ENCODE measurements around the gene CHMP2A. TPM values are rescaled to one million over a fixed set of nuclear protein-coding genes. Genes with fewer than 3 reads are reported as not detected.

CHMP2A gene
- total and polyA plus RNA-seq, 2 of the 8 experiments (the other 6 are each of a cell fraction or from before 2014, with no cell fraction given) = 70.0 to 132 TPM

DNA sequence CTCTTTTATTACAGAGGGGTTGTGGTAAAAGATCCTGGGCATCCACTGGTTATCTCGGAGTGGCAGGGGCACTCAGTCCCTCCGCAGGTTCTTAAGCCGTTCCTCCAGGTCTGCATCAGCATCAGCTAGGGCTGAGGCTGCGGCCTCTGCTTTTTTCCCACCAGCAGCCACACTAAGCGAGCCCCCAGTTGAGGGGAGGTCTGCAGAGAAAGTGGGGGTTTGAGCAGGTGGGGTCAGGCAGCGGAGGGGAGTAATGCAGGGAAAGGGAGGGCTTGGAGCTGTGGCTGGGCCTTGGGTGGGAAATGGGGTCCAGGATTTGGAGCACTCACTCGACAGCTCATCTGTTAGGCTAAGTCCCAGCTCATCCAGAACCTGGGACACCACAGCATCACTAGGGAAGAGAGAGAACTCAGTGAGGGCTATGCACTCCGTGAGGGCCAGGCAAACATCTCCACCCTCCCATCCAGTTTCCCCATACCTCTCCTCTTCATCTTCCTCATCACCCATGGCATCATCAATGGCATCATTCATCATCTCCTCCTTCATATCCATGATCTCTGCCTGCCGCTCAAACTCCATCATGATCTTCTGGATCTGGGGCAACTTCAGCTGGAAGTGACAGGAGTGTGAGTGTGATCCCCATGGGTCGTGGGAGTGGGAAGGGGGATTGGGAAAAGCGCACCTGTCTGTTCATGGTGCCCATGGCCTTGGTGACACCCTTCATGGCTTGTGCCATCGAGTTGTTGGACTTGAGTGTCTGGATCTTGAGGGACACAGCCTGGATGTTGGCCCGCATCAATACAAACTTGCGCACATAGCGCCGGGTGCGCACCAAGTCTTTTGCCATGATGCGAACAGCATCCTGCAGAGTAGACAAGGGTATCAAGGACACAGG lies 3.1 kb downstream of the CHMP2A start:
- Histone ChIP-seq H2BK120ac (replicated peaks; ENCODE audit: low read depth, low read length) (no peak overlapping the region), H3K23ac (ENCODE audit: insufficient read length) (no peak overlapping the region), H4K5ac (ENCODE audit: insufficient read length, low read depth, low read length) (no peak overlapping the region), H3K4me3 (ENCODE audit: extremely low read depth in 1 of 4, insufficient read depth in 2 of 4, low read depth in 3 of 4, low read length in 4 of 4) (no peak overlapping the region), H3K27ac (ENCODE audit: low read depth, low read length) (no peak overlapping the region), H3K9ac (replicated peaks in 1 of 4; ENCODE audit: extremely low read depth in 1 of 4, low read depth in 3 of 4, low read length in 3 of 4) (no peak overlapping the region), H3K9me3 (ENCODE audit: insufficient read depth in 2 of 2, low read depth in 1 of 2, low read length in 1 of 2) (no peaks in the 10 kb centered on the region), H3K14ac (ENCODE audit: insufficient read length) (no peak overlapping the region), H3K18ac (ENCODE audit: extremely low read depth, low read length) (no peak overlapping the region), H3K4ac (replicated peaks; ENCODE audit: insufficient read length, low read depth, low read length) (no peak overlapping the region), H2BK20ac (ENCODE audit: low read length) (no peak overlapping the region), H3K4me2 (ENCODE audit: insufficient read depth in 1 of 2, low read depth in 2 of 2, low read length in 2 of 2) (no peak overlapping the region), H3K56ac (replicated peaks; ENCODE audit: insufficient read length, low read depth, low read length) (no peak overlapping the region), H2BK5ac (ENCODE audit: low read depth, low read length) (no peak overlapping the region), H3K79me2 (ENCODE audit: control insufficient read depth in 1 of 2, insufficient read depth in 2 of 2, low read length in 2 of 2) (peaks cover 7 to 34% of the 10 kb centered on the region in 2 experiments), H4K91ac (replicated peaks; ENCODE audit: insufficient read length, low read length) (no peak overlapping the region), H3K36me3 (ENCODE audit: control insufficient read depth in 2 of 4, insufficient read depth in 4 of 4, low read length in 3 of 4) (peaks cover 46 to 68% (median 60%) of the 10 kb centered on the region in 4 experiments), H2AFZ (ENCODE audit: low read length) (no peak overlapping the region), H2BK12ac (ENCODE audit: low read depth, low read length) (no peak overlapping the region), H3K4me1 (replicated peaks in 1 of 4; ENCODE audit: control insufficient read depth in 3 of 4, insufficient read depth in 4 of 4, low read length in 3 of 4) (peaks cover 0 to 15% (median 9%) of the 10 kb centered on the region in 4 experiments; a peak in 6 of 7 replicates), H3K79me1 (ENCODE audit: low read depth, low read length) (peaks cover 22% of the 10 kb centered on the region), H3K27me3 (replicated peaks in 1 of 4; ENCODE audit: control insufficient read depth in 3 of 4, extremely low read depth in 1 of 4, insufficient read depth in 3 of 4, low read length in 3 of 4) (no peaks in the 10 kb centered on the region), H4K20me1 (replicated peaks in 1 of 2; ENCODE audit: control insufficient read depth in 1 of 2, insufficient read depth in 2 of 2, low read length in 2 of 2) (peaks cover 22 to 37% of the 10 kb centered on the region in 2 experiments), H2BK15ac (ENCODE audit: low read length) (no peak overlapping the region), H3K23me2 (ENCODE audit: low read depth, low read length) (peaks cover 9% of the 10 kb centered on the region), H2AK5ac (ENCODE audit: low read depth, low read length) (no peak overlapping the region), H4K8ac (ENCODE audit: extremely low read depth, insufficient read depth, low read length) (no peak overlapping the region; the same call in 1 of the 2 replicates)
- ChIA-PET POLR2A (ENCODE audit: partially characterized antibody) (interaction anchor here (0.9 to 13.8 kb wide), 7 partner anchors 7 to 181 kb away, joined by 3 to 650 read pairs (median 6); partner anchors contain the start of genes MZF1, SLC27A5, TRIM28 and UBE2M), CTCF (ENCODE audit: partially characterized antibody) (interaction anchor here (1.4 to 4.6 kb wide), 3 partner anchors 29 to 31 kb away, joined by 3 to 24 read pairs (median 11); partner anchors contain the start of gene ZBTB45)
- DNase-seq (ENCODE audit: low read depth in 1 of 2, low spot score in 2 of 2) = no peak
- 96% methylated on average over 18 of the region's 18 CpGs; no CpG with 5 or more reads in 1 of the 2 experiments for WGBS, 2 experiments (ENCODE audit: extremely low coverage in 1 of 2, insufficient coverage in 1 of 2, insufficient read length in 1 of 2, insufficient replicate concordance in 2 of 2, low coverage in 1 of 2, low lambda C conversion rate in 2 of 2, missing lambda C conversion rate in 1 of 2)
- FAIRE-seq = no peak
- no peak for TF ChIP-seq SP4 (IDR thresholded peaks at IDR 0.05; ENCODE audit: low read length)
- no peak for TF ChIP-seq SIRT6 (IDR thresholded peaks at IDR 0.05; ENCODE audit: low read length)
- TF ChIP-seq CBX5 (IDR thresholded peaks at IDR 0.05; ENCODE audit: low read depth, low read length) = no peak
- no peak for TF ChIP-seq CTBP2 (IDR thresholded peaks at IDR 0.05; ENCODE audit: borderline replicate concordance, insufficient read depth, insufficient read length, low read length)

All from H1 (cell line).